ENCODE results near the gene LSM12. TPM values are rescaled to one million over a fixed set of nuclear protein-coding genes. Genes with fewer than 3 reads are reported as not detected.
A peak's percentile ranks its signal among the peaks of the same experiment; 100 is the strongest.

Gene LSM12
- total RNA-seq, 2 experiments from 2014 or later, result 35.4 to 67.9 TPM

DNA sequence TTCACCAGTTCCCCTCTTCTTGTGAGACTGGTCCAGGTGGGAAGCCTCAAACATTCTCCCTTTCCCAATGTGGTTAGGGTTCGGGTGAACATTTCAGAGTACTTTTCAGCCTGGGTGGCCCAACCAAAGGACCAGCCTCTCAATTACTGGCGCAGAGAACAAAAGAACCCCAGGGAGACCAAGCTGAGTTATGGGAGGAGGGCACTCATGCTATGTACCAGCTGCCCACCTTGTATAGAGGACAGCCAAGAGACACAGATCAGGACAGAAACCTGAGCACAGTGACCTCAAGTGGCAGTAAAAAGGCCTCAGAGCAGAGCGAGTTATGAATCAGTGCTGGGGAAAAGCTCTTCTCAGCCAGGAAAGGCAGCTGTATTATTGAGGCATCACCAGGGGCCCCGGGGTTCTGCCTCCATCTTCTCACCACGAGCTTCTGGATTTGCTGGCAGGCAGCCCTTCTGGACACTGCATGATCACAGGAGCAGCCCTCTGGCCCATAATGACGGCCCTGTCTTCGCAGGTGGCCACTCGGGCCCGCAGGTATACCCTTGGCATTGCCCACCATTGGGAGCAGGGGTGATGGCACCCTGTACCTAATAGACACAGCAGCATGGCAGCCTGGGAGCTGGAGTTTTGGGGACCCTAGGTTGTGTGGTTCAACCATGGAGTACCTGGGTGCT is 7.9 kb upstream of the LSM12 start:
- no TSS peak for BruUV-seq (replicated peaks)
- no peaks in the 10 kb centered on the region for H4K20me1 ChIP-seq (ENCODE audit: insufficient read depth, low read length)
- no peak overlapping the region for H2AFZ ChIP-seq (ENCODE audit: low read length)
- intact Hi-C loops (cut with micrococcal nuclease; ENCODE audit: unreplicated experiment), result loop anchor here (5.0 to 10.0 kb wide), 4 partner anchors 48 to 273 kb away; partner anchors contain the start of genes GRN, HDAC5, SLC25A39 and TMUB2
- H3K9me2 ChIP-seq (ENCODE audit: insufficient read depth, low read length), result no peaks in the 10 kb centered on the region
- TF ChIP-seq CTCF (conservative IDR thresholded peaks at IDR 0.05; ENCODE audit: low read length) (no peak), EZH2phosphoT487 (IDR thresholded peaks at IDR 0.05; ENCODE audit: borderline replicate concordance, low read depth, low read length) (no peak)
- H3K9me3 ChIP-seq (ENCODE audit: low read length), result no peaks in the 10 kb centered on the region
- H3K27ac ChIP-seq (ENCODE audit: low read depth, low read length, poor library complexity, severe bottlenecking), result no peak overlapping the region
- H3K36me3 ChIP-seq (ENCODE audit: insufficient read depth, low read length), result peaks cover 34% of the 10 kb centered on the region
- no peak overlapping the region for H3K4me2 ChIP-seq (ENCODE audit: low read length)
- POLR2A ChIA-PET, result no interaction called here
- H3K4me3 ChIP-seq (ENCODE audit: low read depth, low read length, poor library complexity, severe bottlenecking), result no peak overlapping the region
- CTCF ChIA-PET (ENCODE audit: unreplicated experiment), result interaction anchor here (0.9 kb wide), 1 partner anchor 67 kb away, joined by 3 read pairs; no protein-coding TSS in a partner anchor
- DNase-seq (ENCODE audit: low spot score), result no peak
- peaks cover 11% of the 10 kb centered on the region for H3K79me2 ChIP-seq (ENCODE audit: insufficient read depth, low read depth, low read length)
- H3K4me1 ChIP-seq (ENCODE audit: insufficient read depth, low read length, poor library complexity, severe bottlenecking), result peaks cover 20% of the 10 kb centered on the region

GRCh38 chr17:44071772-44072171 is 5.3 kb upstream of the LSM12 start:
- CTCF ChIA-PET (ENCODE audit: unreplicated experiment), result no interaction called here

More at GRCh38 chr17:44071772-44072171, 5.3 kb upstream of the LSM12 start:
- Histone ChIP-seq H3K9me2 (ENCODE audit: insufficient read depth, low read length) (no peaks in the 10 kb centered on the region), H3K27ac (ENCODE audit: low read depth, low read length, poor library complexity, severe bottlenecking) (peak overlapping the region; percentile 67), H3K9me3 (ENCODE audit: low read length) (no peaks in the 10 kb centered on the region), H3K36me3 (ENCODE audit: insufficient read depth, low read length) (peaks cover 20% of the 10 kb centered on the region), H3K4me2 (ENCODE audit: low read length) (peak overlapping the region; percentile 88), H2AFZ (ENCODE audit: low read length) (no peak overlapping the region), H3K79me2 (ENCODE audit: insufficient read depth, low read depth, low read length) (peaks cover 11% of the 10 kb centered on the region), H3K4me1 (ENCODE audit: insufficient read depth, low read length, poor library complexity, severe bottlenecking) (peaks cover 31% of the 10 kb centered on the region), H4K20me1 (ENCODE audit: insufficient read depth, low read length) (no peaks in the 10 kb centered on the region), H3K4me3 (ENCODE audit: low read depth, low read length, poor library complexity, severe bottlenecking) (peak overlapping the region; percentile 76)
- TF ChIP-seq EZH2phosphoT487 (IDR thresholded peaks at IDR 0.05; ENCODE audit: borderline replicate concordance, low read depth, low read length) (no peak), CTCF (conservative IDR thresholded peaks at IDR 0.05; ENCODE audit: low read length) (no peak)
- no TSS peak for BruUV-seq (replicated peaks)
- POLR2A ChIA-PET, result no interaction called here
- intact Hi-C loops (cut with micrococcal nuclease; ENCODE audit: unreplicated experiment), result loop anchor here (2.0 to 10.0 kb wide), 5 partner anchors 51 to 276 kb away; partner anchors contain the start of genes GRN, HDAC5, SLC25A39 and TMUB2
- DNase-seq (ENCODE audit: low spot score), result no peak

Measured in OCI-LY7 (cell line).